Smooth muscle cell (in vitro differentiated cells): Measurements from ENCODE around the gene EVC. TPM values are rescaled to one million over a fixed set of nuclear protein-coding genes. Genes with fewer than 3 reads are reported as not detected.
"Not testable (repeated sequence)": the region's sequence is repeated elsewhere in the genome, so short reads cannot be mapped to it uniquely, and the experiment has no call there.

Experiments used
- DNase-seq: peaks from one replicate; lab custom pipeline; 2025; ENCODE audit not compliant: unreplicated experiment; lab: John Stamatoyannopoulos, UW
- H2AFZ ChIP-seq: fragments of 200-600 bp; sonication (generic); 2 replicates; pipeline ENCODE4 v1.6.0; 2016; ENCODE audit warnings: antibody characterized with exemption, low read depth, mild to moderate bottlenecking
- H3F3A ChIP-seq: fragments of 200-600 bp; sonication (generic); 2 replicates; pipeline ENCODE4 v1.6.0; 2017; ENCODE audit warnings: antibody characterized with exemption, low read depth
- H3K27ac ChIP-seq: fragments of 200-600 bp; sonication (generic); 2 replicates; pipeline ENCODE4 v1.5.1; 2016; ENCODE audit warnings: low read depth, mild to moderate bottlenecking
- H3K27me3 ChIP-seq: fragments of 200-600 bp; sonication (generic); 2 replicates; pipeline ENCODE4 v1.6.1; 2016; ENCODE audit warnings: low read depth, mild to moderate bottlenecking
- H3K36me3 ChIP-seq: fragments of 200-600 bp; sonication (generic); 2 replicates; pipeline ENCODE4 v1.5.1; 2016; ENCODE audit warnings: low read depth
- H3K4me1 ChIP-seq: fragments of 200-600 bp; sonication (generic); 2 replicates; pipeline ENCODE4 v1.5.1; 2016; ENCODE audit warnings: low read depth
- H3K4me2 ChIP-seq: fragments of 200-600 bp; sonication (generic); 2 replicates; pipeline ENCODE4 v1.6.0; 2016; ENCODE audit warnings: mild to moderate bottlenecking
- H3K4me3 ChIP-seq: fragments of 200-600 bp; sonication (generic); 2 replicates; pipeline ENCODE4 v1.5.1; 2016; ENCODE audit warnings: mild to moderate bottlenecking
- H3K79me2 ChIP-seq: fragments of 200-600 bp; sonication (generic); 2 replicates; pipeline ENCODE4 v1.6.0; 2016; ENCODE audit warnings: low read depth, mild to moderate bottlenecking
- H3K9ac ChIP-seq: fragments of 200-600 bp; sonication (generic); 2 replicates; pipeline ENCODE4 v1.6.0; 2016; ENCODE audit warnings: low read depth
- H3K9me3 ChIP-seq: fragments of 200-600 bp; sonication (generic); replicated peaks from 2 replicates; pipeline ENCODE4 v1.5.1; 2016; ENCODE audit warnings: low read depth
- H4K20me1 ChIP-seq: fragments of 200-600 bp; sonication (generic); 2 replicates; pipeline ENCODE4 v1.6.0; 2016; ENCODE audit warnings: low read depth
- CTCF ChIP-seq: fragments of 200-600 bp; sonication (generic); IDR thresholded peaks from 2 replicates; pipeline ENCODE4 v1.5.1; 2017; ENCODE audit warnings: borderline replicate concordance, mild to moderate bottlenecking, antibody characterized with exemption; ENCODE audit not compliant: insufficient read depth, poor library complexity, severe bottlenecking
- WGBS: methylation state at CpG from one replicate; pipeline ENCODE4 v1.1.7; 2016; ENCODE audit warnings: low lambda C conversion rate; 5-methylcytosine and 5-hydroxymethylcytosine counted together
- polyA plus RNA-seq: library from polyadenylated mRNA; unstranded; fragments of >200 nt; fragmentation: Nextera tagmentation; extraction: Ambion mirVana; gene quantifications from 2 replicates; pipeline ENCODE4 v1.2.1, GENCODE V29; 2016
- total RNA-seq: library from RNA; depleted of rRNA; stranded (reverse); fragments of >200 nt; gene quantifications from 2 replicates; pipeline ENCODE4 v1.2.3, GENCODE V29; 2014

EVC gene
- total and polyA plus RNA-seq, 2 experiments from 2014 or later: 7.5 to 15.5 TPM

GRCh38 chr4:5851637-5852301, 140.8 kb downstream of the EVC start:
- no peak overlapping the region for H3K9ac ChIP-seq
- no peaks in the 10 kb centered on the region for H4K20me1 ChIP-seq
- H3K4me3 ChIP-seq: no peak overlapping the region
- no peak for TF ChIP-seq CTCF
- no peak for DNase-seq
- 84% methylated on average over 4 of the region's 4 CpGs for WGBS
- H3K4me2 ChIP-seq: no peak overlapping the region
- no peaks in the 10 kb centered on the region for H3K9me3 ChIP-seq
- no peaks in the 10 kb centered on the region for H3K4me1 ChIP-seq
- no peaks in the 10 kb centered on the region for H3K27me3 ChIP-seq
- H3K27ac ChIP-seq: no peak overlapping the region
- no peaks in the 10 kb centered on the region for H3K79me2 ChIP-seq
- H3F3A ChIP-seq: no peaks in the 10 kb centered on the region
- no peaks in the 10 kb centered on the region for H3K36me3 ChIP-seq
- H2AFZ ChIP-seq: no peak overlapping the region

GRCh38 chr4:5852523-5853202, 141.7 kb downstream of the EVC start:
- WGBS: 92% methylated on average over 9 of the region's 9 CpGs
- Histone ChIP-seq H3K4me3 (no peak overlapping the region), H3K4me2 (no peak overlapping the region), H3K4me1 (no peaks in the 10 kb centered on the region), H3K36me3 (no peaks in the 10 kb centered on the region), H3F3A (no peaks in the 10 kb centered on the region), H3K79me2 (no peaks in the 10 kb centered on the region), H3K27ac (no peak overlapping the region), H2AFZ (no peak overlapping the region), H3K9me3 (no peaks in the 10 kb centered on the region), H3K9ac (no peak overlapping the region), H4K20me1 (no peaks in the 10 kb centered on the region), H3K27me3 (no peaks in the 10 kb centered on the region)
- DNase-seq: no peak
- TF ChIP-seq CTCF: no peak

GRCh38 chr4:5854929-5855328, 143.9 kb downstream of the EVC start:
- Histone ChIP-seq H3K79me2 (no peaks in the 10 kb centered on the region), H4K20me1 (no peaks in the 10 kb centered on the region), H3K27me3 (no peaks in the 10 kb centered on the region), H3K4me1 (no peaks in the 10 kb centered on the region), H3K4me3 (no peak overlapping the region), H3K9ac (no peak overlapping the region), H3K4me2 (no peak overlapping the region), H2AFZ (no peak overlapping the region), H3K9me3 (no peaks in the 10 kb centered on the region), H3F3A (no peaks in the 10 kb centered on the region), H3K27ac (no peak overlapping the region), H3K36me3 (no peaks in the 10 kb centered on the region)
- no peak for TF ChIP-seq CTCF
- DNase-seq: no peak
- 94% methylated on average over 3 of the region's 3 CpGs for WGBS

GRCh38 chr4:5856362-5856761, 145.4 kb downstream of the EVC start:
- not testable (repeated sequence) for H3K9me3 ChIP-seq, H3K27ac ChIP-seq, H3K4me2 ChIP-seq, H3K36me3 ChIP-seq, H3K4me1 ChIP-seq, H3K79me2 ChIP-seq, DNase-seq, H2AFZ ChIP-seq, H3K27me3 ChIP-seq, H3K4me3 ChIP-seq, H3F3A ChIP-seq, H3K9ac ChIP-seq, H4K20me1 ChIP-seq
- WGBS: 95% methylated on average over 3 of the region's 3 CpGs
